Measurements from ENCODE around the gene AVEN. TPM values are rescaled to one million over a fixed set of nuclear protein-coding genes. Genes with fewer than 3 reads are reported as not detected.

Gene AVEN
- total RNA-seq, 3 donors from 2014 or later (not counting 1 experiment from before 2014, with no cell fraction given) = 9.8 to 11.8 (median 9.9) TPM

DNA sequence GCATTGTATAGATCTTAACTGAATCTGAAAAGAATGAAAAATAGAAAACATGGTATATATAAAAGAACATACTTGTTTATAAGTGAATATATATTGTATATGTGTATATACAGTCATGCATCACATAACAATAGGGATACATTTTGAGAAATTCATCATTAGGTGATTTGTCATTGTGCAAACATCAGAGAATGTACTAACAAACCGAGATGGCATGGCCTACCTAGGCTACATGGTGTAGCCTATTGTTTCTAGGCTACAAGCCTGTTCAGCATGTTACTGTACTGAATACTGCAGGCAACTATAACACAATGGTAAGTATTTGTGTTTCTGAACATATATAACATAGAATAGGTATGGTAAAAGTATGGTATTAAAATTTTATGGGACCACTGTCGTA, 135.3 kb downstream of the AVEN start:
- H3K27ac Mint-ChIP-seq = no peak overlapping the region
- H3K4me1 ChIP-seq (ENCODE audit: control insufficient read depth, insufficient read depth, low read length) = no peaks in the 10 kb centered on the region
- WGBS (ENCODE audit: insufficient coverage) = 100% methylated on average over 1 of the region's 2 CpGs
- no peaks in the 10 kb centered on the region for H3K9me3 ChIP-seq (ENCODE audit: control insufficient read depth, insufficient read depth, low read length)
- H3K36me3 ChIP-seq (ENCODE audit: control insufficient read depth, insufficient read depth, low read length) = no peaks in the 10 kb centered on the region
- no peaks in the 10 kb centered on the region for H3K36me3 Mint-ChIP-seq
- no peak overlapping the region for H3K4me3 Mint-ChIP-seq
- no peak for ATAC-seq
- H3K27me3 ChIP-seq (ENCODE audit: control insufficient read depth, insufficient read depth, low read length) = no peaks in the 10 kb centered on the region
- intact Hi-C loops (cut with micrococcal nuclease) = no loop called here
- DNase-seq = no peak
- peaks cover 3 to 14% of the 10 kb centered on the region in 2 donors for H3K4me1 Mint-ChIP-seq
- H3K9me3 Mint-ChIP-seq = no peaks in the 10 kb centered on the region
- no peaks in the 10 kb centered on the region for H3K27me3 Mint-ChIP-seq (ENCODE audit: low read depth in 2 of 2)
- H3K4me3 ChIP-seq (ENCODE audit: low read length) = no peak overlapping the region
- TF ChIP-seq, protein P1, sequence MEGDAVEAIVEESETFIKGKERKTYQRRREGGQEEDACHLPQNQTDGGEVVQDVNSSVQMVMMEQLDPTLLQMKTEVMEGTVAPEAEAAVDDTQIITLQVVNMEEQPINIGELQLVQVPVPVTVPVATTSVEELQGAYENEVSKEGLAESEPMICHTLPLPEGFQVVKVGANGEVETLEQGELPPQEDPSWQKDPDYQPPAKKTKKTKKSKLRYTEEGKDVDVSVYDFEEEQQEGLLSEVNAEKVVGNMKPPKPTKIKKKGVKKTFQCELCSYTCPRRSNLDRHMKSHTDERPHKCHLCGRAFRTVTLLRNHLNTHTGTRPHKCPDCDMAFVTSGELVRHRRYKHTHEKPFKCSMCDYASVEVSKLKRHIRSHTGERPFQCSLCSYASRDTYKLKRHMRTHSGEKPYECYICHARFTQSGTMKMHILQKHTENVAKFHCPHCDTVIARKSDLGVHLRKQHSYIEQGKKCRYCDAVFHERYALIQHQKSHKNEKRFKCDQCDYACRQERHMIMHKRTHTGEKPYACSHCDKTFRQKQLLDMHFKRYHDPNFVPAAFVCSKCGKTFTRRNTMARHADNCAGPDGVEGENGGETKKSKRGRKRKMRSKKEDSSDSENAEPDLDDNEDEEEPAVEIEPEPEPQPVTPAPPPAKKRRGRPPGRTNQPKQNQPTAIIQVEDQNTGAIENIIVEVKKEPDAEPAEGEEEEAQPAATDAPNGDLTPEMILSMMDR (IDR thresholded peaks at IDR 0.05) = no peak
- H3K27ac ChIP-seq (ENCODE audit: low read length) = no peak overlapping the region

DNA sequence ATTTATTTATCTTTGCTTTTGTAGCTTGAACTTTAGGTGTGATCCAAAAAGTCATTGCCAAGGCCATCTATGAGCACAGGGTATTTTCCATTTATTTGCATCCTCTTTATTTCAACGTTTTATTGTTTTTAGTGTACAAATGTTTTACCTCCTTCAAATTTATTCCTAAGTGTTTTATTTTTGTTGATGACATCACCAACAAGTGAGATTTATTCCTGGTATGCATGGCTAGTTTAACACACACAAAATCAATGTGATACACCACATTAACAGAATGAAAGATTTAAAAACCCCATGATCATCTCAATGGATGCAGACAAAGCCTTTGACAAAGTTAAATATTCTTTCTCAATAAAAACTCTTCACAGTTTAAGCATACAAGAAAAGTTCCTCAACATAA, 137.0 kb downstream of the AVEN start:
- H3K27ac ChIP-seq (ENCODE audit: low read length) = no peak overlapping the region
- Mint-ChIP-seq H3K27me3 (ENCODE audit: low read depth in 2 of 2) (no peaks in the 10 kb centered on the region), H3K36me3 (no peaks in the 10 kb centered on the region), H3K9me3 (no peaks in the 10 kb centered on the region), H3K4me3 (no peak overlapping the region), H3K4me1 (peaks cover 6 to 18% of the 10 kb centered on the region in 2 donors), H3K27ac (no peak overlapping the region)
- H3K4me1 ChIP-seq (ENCODE audit: control insufficient read depth, insufficient read depth, low read length) = no peaks in the 10 kb centered on the region
- H3K9me3 ChIP-seq (ENCODE audit: control insufficient read depth, insufficient read depth, low read length) = no peaks in the 10 kb centered on the region
- ATAC-seq (no peak), DNase-seq (no peak)
- no peaks in the 10 kb centered on the region for H3K36me3 ChIP-seq (ENCODE audit: control insufficient read depth, insufficient read depth, low read length)
- no CpG with 5 or more reads among the region's 1 CpG for WGBS (ENCODE audit: insufficient coverage)
- intact Hi-C loops (cut with micrococcal nuclease) = no loop called here
- TF ChIP-seq, protein P1 (IDR thresholded peaks at IDR 0.05) = no peak
- H3K4me3 ChIP-seq (ENCODE audit: low read length) = no peak overlapping the region
- no peaks in the 10 kb centered on the region for H3K27me3 ChIP-seq (ENCODE audit: control insufficient read depth, insufficient read depth, low read length)

DNA sequence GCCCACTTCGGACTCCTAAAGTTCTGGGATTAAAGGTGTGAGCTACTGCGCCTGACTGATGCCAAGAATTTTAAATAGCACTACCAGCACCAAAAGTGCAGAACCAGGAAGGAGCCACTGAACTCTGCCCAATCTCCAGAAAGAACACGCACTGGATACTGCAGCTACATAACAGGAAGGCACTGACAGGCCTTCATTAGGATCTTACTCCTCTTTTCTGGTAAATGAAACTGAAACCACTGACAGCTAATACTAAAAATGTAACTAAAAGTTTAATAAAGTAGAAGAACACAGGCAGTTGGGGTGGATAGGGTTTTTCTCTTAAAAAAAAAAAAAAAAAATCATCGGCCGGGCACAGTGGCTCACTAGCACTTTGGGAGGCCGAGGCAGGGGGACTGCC, 144.8 kb downstream of the AVEN start:
- no peak overlapping the region for H3K4me3 Mint-ChIP-seq
- no peaks in the 10 kb centered on the region for H3K27me3 Mint-ChIP-seq (ENCODE audit: low read depth in 2 of 2)
- H3K36me3 ChIP-seq (ENCODE audit: control insufficient read depth, insufficient read depth, low read length) = no peaks in the 10 kb centered on the region
- H3K27me3 ChIP-seq (ENCODE audit: control insufficient read depth, insufficient read depth, low read length) = no peaks in the 10 kb centered on the region
- no peak overlapping the region for H3K27ac ChIP-seq (ENCODE audit: low read length)
- intact Hi-C loops (cut with micrococcal nuclease) = no loop called here
- TF ChIP-seq, protein P1 (IDR thresholded peaks at IDR 0.05) = no peak
- H3K27ac Mint-ChIP-seq = no peak overlapping the region
- DNase-seq (no peak), ATAC-seq (no peak)
- H3K4me1 ChIP-seq (ENCODE audit: control insufficient read depth, insufficient read depth, low read length) = no peaks in the 10 kb centered on the region
- H3K9me3 ChIP-seq (ENCODE audit: control insufficient read depth, insufficient read depth, low read length) = no peaks in the 10 kb centered on the region
- H3K9me3 Mint-ChIP-seq = no peaks in the 10 kb centered on the region
- peaks cover 6 to 8% of the 10 kb centered on the region in 2 donors for H3K4me1 Mint-ChIP-seq
- H3K4me3 ChIP-seq (ENCODE audit: low read length) = no peak overlapping the region
- WGBS (ENCODE audit: insufficient coverage) = 91% methylated on average over 6 of the region's 6 CpGs
- H3K36me3 Mint-ChIP-seq = no peaks in the 10 kb centered on the region

DNA sequence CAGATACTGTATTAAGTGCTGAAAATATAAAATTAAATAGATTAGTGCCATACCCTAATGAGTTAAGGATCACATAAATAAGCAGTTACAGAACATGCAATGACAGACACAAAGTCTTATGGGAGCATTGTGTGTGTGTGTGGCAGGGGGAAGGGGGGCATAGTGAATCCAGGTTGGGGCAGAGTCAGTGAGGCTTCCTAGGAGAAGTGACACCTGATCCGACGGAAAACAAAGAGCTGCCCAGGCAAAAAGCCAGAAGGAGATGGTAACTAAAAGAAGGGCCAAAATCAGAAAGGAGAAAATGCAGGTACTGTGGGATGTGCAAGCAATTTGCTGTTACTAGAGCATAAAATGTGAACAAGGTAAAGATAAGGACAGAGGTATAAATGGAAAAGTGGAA, 150.8 kb downstream of the AVEN start:
- no peaks in the 10 kb centered on the region for H3K36me3 ChIP-seq (ENCODE audit: control insufficient read depth, insufficient read depth, low read length)

More for the DNA sequence above, 150.8 kb downstream of the AVEN start:
- Mint-ChIP-seq H3K27ac (no peak overlapping the region), H3K27me3 (ENCODE audit: low read depth in 2 of 2) (no peaks in the 10 kb centered on the region), H3K9me3 (no peaks in the 10 kb centered on the region), H3K4me3 (no peak overlapping the region), H3K36me3 (peaks cover 7% of the 10 kb centered on the region), H3K4me1 (peaks cover 0 to 3% of the 10 kb centered on the region in 2 donors)
- H3K4me1 ChIP-seq (ENCODE audit: control insufficient read depth, insufficient read depth, low read length) = no peaks in the 10 kb centered on the region
- intact Hi-C loops (cut with micrococcal nuclease) = no loop called here
- TF ChIP-seq, protein P1 (IDR thresholded peaks at IDR 0.05) = no peak
- H3K27ac ChIP-seq (ENCODE audit: low read length) = no peak overlapping the region
- DNase-seq (no peak), ATAC-seq (no peak)
- peaks cover 3% of the 10 kb centered on the region for H3K9me3 ChIP-seq (ENCODE audit: control insufficient read depth, insufficient read depth, low read length)
- no peaks in the 10 kb centered on the region for H3K27me3 ChIP-seq (ENCODE audit: control insufficient read depth, insufficient read depth, low read length)
- H3K4me3 ChIP-seq (ENCODE audit: low read length) = no peak overlapping the region
- 72% methylated on average over 2 of the region's 2 CpGs for WGBS (ENCODE audit: insufficient coverage)

All from natural killer cell (primary cell).